ENCODE measurements around the gene NMRK2. TPM values are rescaled to one million over a fixed set of nuclear protein-coding genes. Genes with fewer than 3 reads are reported as not detected.

The NMRK2 gene
- total and polyA plus RNA-seq, 2 of the 13 experiments (the other 11 are each of a cell fraction or from before 2014, with no cell fraction given), result not detected

- Histone ChIP-seq H3K27me3 (ENCODE audit: control insufficient read depth in 1 of 2, insufficient read depth in 2 of 2, low read length in 2 of 2) (no peaks in the 10 kb centered on the region; a peak in 1 of 5 replicates), H2AFZ (ENCODE audit: low read length) (no peak overlapping the region), H4K20me1 (ENCODE audit: insufficient read depth, low read length) (peaks cover 16% of the 10 kb centered on the region), H3K4me1 (ENCODE audit: insufficient read depth, low read length) (peaks cover 28% of the 10 kb centered on the region), H3K4me3 (replicated peaks in 1 of 3; ENCODE audit: insufficient read depth in 1 of 3, low read depth in 2 of 3, low read length in 3 of 3) (peak overlapping the region; percentile 95 to 98 (median 97)), H3K27ac (ENCODE audit: extremely low read length, insufficient read depth, low read length) (peak overlapping the region; percentile 72), H3K4me2 (ENCODE audit: low read depth, low read length) (peak overlapping the region; percentile 95), H3K9ac (ENCODE audit: insufficient read depth, low read depth, low read length) (peak overlapping the region; percentile 94), H3K79me2 (ENCODE audit: insufficient read depth, low read length) (peaks cover 26% of the 10 kb centered on the region), H3K9me3 (ENCODE audit: low read length) (no peaks in the 10 kb centered on the region), H3K36me3 (replicated peaks in 1 of 2; ENCODE audit: control insufficient read depth in 1 of 2, insufficient read depth in 2 of 2, low read length in 2 of 2) (peaks cover 13 to 24% of the 10 kb centered on the region in 2 experiments; a peak in 4 of 5 replicates)
- FAIRE-seq (no peak), ATAC-seq (peak; percentile 8), DNase-seq (ENCODE audit: low spot score) (peak; percentile 54)
- in situ Hi-C loops (cut with HindIII; ENCODE audit: extremely low pct_ligation_motif_present, low pct_unique_long_range_greater_than_20kb), result no loop called here
- WGBS (ENCODE audit: low lambda C conversion rate), result 23% methylated on average over 20 of the region's 23 CpGs
- CTCF ChIA-PET (ENCODE audit: low intra/inter-chr PET ratio, low total read pairs), result no interaction called here
- TSS peak; percentile 60 for BruUV-seq (replicated peaks)
- POLR2A ChIA-PET, result interaction anchor here (1.0 to 3.4 kb wide), 8 partner anchors 9 to 207 kb away, joined by 3 to 56 read pairs (median 10); partner anchors contain the start of genes EEF2 and MRPL54
- intact Hi-C loops (cut with micrococcal nuclease; ENCODE audit: unreplicated experiment), result loop anchor here (5.0 kb wide), 1 partner anchor 112 kb away; no protein-coding TSS in a partner anchor
- TF ChIP-seq, protein P1, sequence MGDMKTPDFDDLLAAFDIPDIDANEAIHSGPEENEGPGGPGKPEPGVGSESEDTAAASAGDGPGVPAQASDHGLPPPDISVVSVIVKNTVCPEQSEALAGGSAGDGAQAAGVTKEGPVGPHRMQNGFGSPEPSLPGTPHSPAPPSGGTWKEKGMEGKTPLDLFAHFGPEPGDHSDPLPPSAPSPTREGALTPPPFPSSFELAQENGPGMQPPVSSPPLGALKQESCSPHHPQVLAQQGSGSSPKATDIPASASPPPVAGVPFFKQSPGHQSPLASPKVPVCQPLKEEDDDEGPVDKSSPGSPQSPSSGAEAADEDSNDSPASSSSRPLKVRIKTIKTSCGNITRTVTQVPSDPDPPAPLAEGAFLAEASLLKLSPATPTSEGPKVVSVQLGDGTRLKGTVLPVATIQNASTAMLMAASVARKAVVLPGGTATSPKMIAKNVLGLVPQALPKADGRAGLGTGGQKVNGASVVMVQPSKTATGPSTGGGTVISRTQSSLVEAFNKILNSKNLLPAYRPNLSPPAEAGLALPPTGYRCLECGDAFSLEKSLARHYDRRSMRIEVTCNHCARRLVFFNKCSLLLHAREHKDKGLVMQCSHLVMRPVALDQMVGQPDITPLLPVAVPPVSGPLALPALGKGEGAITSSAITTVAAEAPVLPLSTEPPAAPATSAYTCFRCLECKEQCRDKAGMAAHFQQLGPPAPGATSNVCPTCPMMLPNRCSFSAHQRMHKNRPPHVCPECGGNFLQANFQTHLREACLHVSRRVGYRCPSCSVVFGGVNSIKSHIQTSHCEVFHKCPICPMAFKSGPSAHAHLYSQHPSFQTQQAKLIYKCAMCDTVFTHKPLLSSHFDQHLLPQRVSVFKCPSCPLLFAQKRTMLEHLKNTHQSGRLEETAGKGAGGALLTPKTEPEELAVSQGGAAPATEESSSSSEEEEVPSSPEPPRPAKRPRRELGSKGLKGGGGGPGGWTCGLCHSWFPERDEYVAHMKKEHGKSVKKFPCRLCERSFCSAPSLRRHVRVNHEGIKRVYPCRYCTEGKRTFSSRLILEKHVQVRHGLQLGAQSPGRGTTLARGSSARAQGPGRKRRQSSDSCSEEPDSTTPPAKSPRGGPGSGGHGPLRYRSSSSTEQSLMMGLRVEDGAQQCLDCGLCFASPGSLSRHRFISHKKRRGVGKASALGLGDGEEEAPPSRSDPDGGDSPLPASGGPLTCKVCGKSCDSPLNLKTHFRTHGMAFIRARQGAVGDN (CRISPR knock-in tag; IDR thresholded peaks at IDR 0.05), result peak; percentile 47
- TF ChIP-seq FOSL1 (CRISPR knock-in tag; IDR thresholded peaks at IDR 0.05; ENCODE audit: borderline replicate concordance) (no peak), NRL (CRISPR knock-in tag; IDR thresholded peaks at IDR 0.05; ENCODE audit: borderline replicate concordance) (no peak), ZNF501 (CRISPR knock-in tag; IDR thresholded peaks at IDR 0.05) (peak; percentile 52; the same call in 1 of the 2 replicates), SNAPC5 (CRISPR knock-in tag; IDR thresholded peaks at IDR 0.05; ENCODE audit: borderline replicate concordance) (0 out of 2 replicates have a peak, but pooled peaks have one; percentile 22), GZF1 (CRISPR knock-in tag; IDR thresholded peaks at IDR 0.05) (no peak), PPARG (CRISPR knock-in tag; conservative IDR thresholded peaks at IDR 0.05) (no peak)
- TF ChIP-seq, protein P2, sequence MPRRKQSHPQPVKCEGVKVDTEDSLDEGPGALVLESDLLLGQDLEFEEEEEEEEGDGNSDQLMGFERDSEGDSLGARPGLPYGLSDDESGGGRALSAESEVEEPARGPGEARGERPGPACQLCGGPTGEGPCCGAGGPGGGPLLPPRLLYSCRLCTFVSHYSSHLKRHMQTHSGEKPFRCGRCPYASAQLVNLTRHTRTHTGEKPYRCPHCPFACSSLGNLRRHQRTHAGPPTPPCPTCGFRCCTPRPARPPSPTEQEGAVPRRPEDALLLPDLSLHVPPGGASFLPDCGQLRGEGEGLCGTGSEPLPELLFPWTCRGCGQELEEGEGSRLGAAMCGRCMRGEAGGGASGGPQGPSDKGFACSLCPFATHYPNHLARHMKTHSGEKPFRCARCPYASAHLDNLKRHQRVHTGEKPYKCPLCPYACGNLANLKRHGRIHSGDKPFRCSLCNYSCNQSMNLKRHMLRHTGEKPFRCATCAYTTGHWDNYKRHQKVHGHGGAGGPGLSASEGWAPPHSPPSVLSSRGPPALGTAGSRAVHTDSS (CRISPR knock-in tag; conservative IDR thresholded peaks at IDR 0.05), result no peak
- TF ChIP-seq, protein P3, sequence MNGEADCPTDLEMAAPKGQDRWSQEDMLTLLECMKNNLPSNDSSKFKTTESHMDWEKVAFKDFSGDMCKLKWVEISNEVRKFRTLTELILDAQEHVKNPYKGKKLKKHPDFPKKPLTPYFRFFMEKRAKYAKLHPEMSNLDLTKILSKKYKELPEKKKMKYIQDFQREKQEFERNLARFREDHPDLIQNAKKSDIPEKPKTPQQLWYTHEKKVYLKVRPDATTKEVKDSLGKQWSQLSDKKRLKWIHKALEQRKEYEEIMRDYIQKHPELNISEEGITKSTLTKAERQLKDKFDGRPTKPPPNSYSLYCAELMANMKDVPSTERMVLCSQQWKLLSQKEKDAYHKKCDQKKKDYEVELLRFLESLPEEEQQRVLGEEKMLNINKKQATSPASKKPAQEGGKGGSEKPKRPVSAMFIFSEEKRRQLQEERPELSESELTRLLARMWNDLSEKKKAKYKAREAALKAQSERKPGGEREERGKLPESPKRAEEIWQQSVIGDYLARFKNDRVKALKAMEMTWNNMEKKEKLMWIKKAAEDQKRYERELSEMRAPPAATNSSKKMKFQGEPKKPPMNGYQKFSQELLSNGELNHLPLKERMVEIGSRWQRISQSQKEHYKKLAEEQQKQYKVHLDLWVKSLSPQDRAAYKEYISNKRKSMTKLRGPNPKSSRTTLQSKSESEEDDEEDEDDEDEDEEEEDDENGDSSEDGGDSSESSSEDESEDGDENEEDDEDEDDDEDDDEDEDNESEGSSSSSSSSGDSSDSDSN (CRISPR knock-in tag; IDR thresholded peaks at IDR 0.05), result peak; percentile 20; the same call in 1 of the 2 replicates
These were observed 36.8 kb downstream of the NMRK2 start for GRCh38 chr19:3969435-3970312.
